ENCODE measurements around the gene FRMD4A. TPM values are rescaled to one million over a fixed set of nuclear protein-coding genes. Genes with fewer than 3 reads are reported as not detected.

Gene FRMD4A
- polyA plus RNA-seq, 1 donor (not counting 4 experiments of a cell fraction or from before 2014, with no cell fraction given), result 12.9 TPM

GRCh38 chr10:13637303-13637856 is 693.3 kb downstream of the FRMD4A start:
- H3K9me1 ChIP-seq (ENCODE audit: control insufficient read depth, extremely low read depth, insufficient read depth, low read length), result no peaks in the 10 kb centered on the region
- H3K9ac ChIP-seq (ENCODE audit: control insufficient read depth, extremely low read depth, insufficient read depth, low read length), result no peak overlapping the region
- no peak overlapping the region for H3K4me2 ChIP-seq (ENCODE audit: control insufficient read depth, extremely low read depth, insufficient read depth, low read depth, low read length)
- no peak overlapping the region for H3K4me3 ChIP-seq (ENCODE audit: control insufficient read depth in 2 of 3, extremely low read depth in 1 of 3, insufficient read depth in 2 of 3, low read depth in 1 of 3, low read length in 3 of 3)
- DNase-seq (ENCODE audit: low read depth, low spot score) (no peak), FAIRE-seq (no peak)
- TF ChIP-seq EZH2 (IDR thresholded peaks at IDR 0.05; ENCODE audit: low read length) (no peak), CTCF (optimal IDR thresholded peaks at IDR 0.05 in 1 of 3, IDR thresholded peaks at IDR 0.05 in 1 of 3, conservative IDR thresholded peaks at IDR 0.05 in 1 of 3; ENCODE audit: extremely low read depth in 1 of 3, insufficient read depth in 2 of 3, low read length in 3 of 3) (no peak)
- no peaks in the 10 kb centered on the region for H3K4me1 ChIP-seq (ENCODE audit: control insufficient read depth, extremely low read depth, insufficient read depth, low read length)
- H3K36me3 ChIP-seq (ENCODE audit: control insufficient read depth in 2 of 2, extremely low read depth in 1 of 2, insufficient read depth in 2 of 2, low read length in 2 of 2), result peaks cover 7 to 10% of the 10 kb centered on the region in 2 experiments
- H3K79me2 ChIP-seq (ENCODE audit: control insufficient read depth, insufficient read depth, low read length), result no peaks in the 10 kb centered on the region
- H3K9me3 ChIP-seq (ENCODE audit: control insufficient read depth, low read depth, low read length), result peaks cover 2% of the 10 kb centered on the region
- dilution Hi-C loops (cut with MboI; ENCODE audit: extremely low pct_ligation_motif_present, low sequenced_read_pairs), result no loop called here
- H2AFZ ChIP-seq (ENCODE audit: control insufficient read depth, low read length), result no peak overlapping the region
- H3K27me3 ChIP-seq (ENCODE audit: control insufficient read depth, extremely low read depth, insufficient read depth, low read length), result no peaks in the 10 kb centered on the region
- no peak overlapping the region for H3K27ac ChIP-seq (ENCODE audit: control insufficient read depth, insufficient read depth, low read length)
- no peaks in the 10 kb centered on the region for H4K20me1 ChIP-seq (ENCODE audit: control insufficient read depth, extremely low read depth, insufficient read depth, low read length)

- Histone ChIP-seq H3K9me3 (ENCODE audit: control insufficient read depth, low read depth, low read length) (no peaks in the 10 kb centered on the region), H3K27me3 (ENCODE audit: control insufficient read depth, extremely low read depth, insufficient read depth, low read length) (no peaks in the 10 kb centered on the region), H2AFZ (ENCODE audit: control insufficient read depth, low read length) (no peak overlapping the region), H3K36me3 (ENCODE audit: control insufficient read depth in 2 of 2, extremely low read depth in 1 of 2, insufficient read depth in 2 of 2, low read length in 2 of 2) (peaks cover 7 to 8% of the 10 kb centered on the region in 2 experiments), H4K20me1 (ENCODE audit: control insufficient read depth, extremely low read depth, insufficient read depth, low read length) (no peaks in the 10 kb centered on the region), H3K79me2 (ENCODE audit: control insufficient read depth, insufficient read depth, low read length) (no peaks in the 10 kb centered on the region), H3K9me1 (ENCODE audit: control insufficient read depth, extremely low read depth, insufficient read depth, low read length) (no peaks in the 10 kb centered on the region), H3K4me2 (ENCODE audit: control insufficient read depth, extremely low read depth, insufficient read depth, low read depth, low read length) (no peak overlapping the region), H3K9ac (ENCODE audit: control insufficient read depth, extremely low read depth, insufficient read depth, low read length) (no peak overlapping the region), H3K27ac (ENCODE audit: control insufficient read depth, insufficient read depth, low read length) (no peak overlapping the region), H3K4me3 (ENCODE audit: control insufficient read depth in 2 of 3, extremely low read depth in 1 of 3, insufficient read depth in 2 of 3, low read depth in 1 of 3, low read length in 3 of 3) (no peak overlapping the region), H3K4me1 (ENCODE audit: control insufficient read depth, extremely low read depth, insufficient read depth, low read length) (no peaks in the 10 kb centered on the region)
- DNase-seq (ENCODE audit: low read depth, low spot score), result no peak
- dilution Hi-C loops (cut with MboI; ENCODE audit: extremely low pct_ligation_motif_present, low sequenced_read_pairs), result no loop called here
- TF ChIP-seq CTCF (optimal IDR thresholded peaks at IDR 0.05 in 1 of 3, IDR thresholded peaks at IDR 0.05 in 1 of 3, conservative IDR thresholded peaks at IDR 0.05 in 1 of 3; ENCODE audit: extremely low read depth in 1 of 3, insufficient read depth in 2 of 3, low read length in 3 of 3) (no peak), EZH2 (IDR thresholded peaks at IDR 0.05; ENCODE audit: low read length) (no peak)
- FAIRE-seq, result no peak
Observed at GRCh38 chr10:13636776-13637175, 693.9 kb downstream of the FRMD4A start.
